Stimulated activated CD4-positive, alpha-beta T cell treated with anti-CD3 and anti-CD28 coated beads, Interleukin-4, amount 100 ng/mL, for 1 hour (primary cell): ENCODE results near the gene REC114.
"Not testable (repeated sequence)": the region's sequence is repeated elsewhere in the genome, so short reads cannot be mapped to it uniquely, and the experiment has no call there.

Experiments used
- DNase-seq: peaks from one replicate; pipeline ENCODE4 v3.0.0-alpha.2; 2020

REC114 gene

DNA sequence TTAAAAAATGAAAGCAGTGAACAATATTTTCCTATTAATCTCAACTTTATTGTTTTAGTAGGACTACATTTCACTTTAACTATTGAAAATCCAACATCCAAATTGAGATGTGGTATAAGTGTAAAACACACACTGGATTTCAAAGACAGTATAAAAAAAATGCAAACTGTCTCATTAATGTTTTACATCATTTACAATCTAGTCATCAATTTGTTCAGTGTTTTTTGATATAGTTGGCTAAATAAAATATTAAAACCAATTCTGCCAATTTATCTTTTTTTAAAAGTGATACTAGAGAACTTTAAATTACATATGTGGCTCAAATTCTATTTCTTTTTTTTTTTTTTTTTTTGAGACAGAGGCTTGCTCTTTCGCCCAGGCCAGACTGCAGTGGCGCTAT lies 95.2 kb downstream of the REC114 start:
- no peak for DNase-seq

DNA sequence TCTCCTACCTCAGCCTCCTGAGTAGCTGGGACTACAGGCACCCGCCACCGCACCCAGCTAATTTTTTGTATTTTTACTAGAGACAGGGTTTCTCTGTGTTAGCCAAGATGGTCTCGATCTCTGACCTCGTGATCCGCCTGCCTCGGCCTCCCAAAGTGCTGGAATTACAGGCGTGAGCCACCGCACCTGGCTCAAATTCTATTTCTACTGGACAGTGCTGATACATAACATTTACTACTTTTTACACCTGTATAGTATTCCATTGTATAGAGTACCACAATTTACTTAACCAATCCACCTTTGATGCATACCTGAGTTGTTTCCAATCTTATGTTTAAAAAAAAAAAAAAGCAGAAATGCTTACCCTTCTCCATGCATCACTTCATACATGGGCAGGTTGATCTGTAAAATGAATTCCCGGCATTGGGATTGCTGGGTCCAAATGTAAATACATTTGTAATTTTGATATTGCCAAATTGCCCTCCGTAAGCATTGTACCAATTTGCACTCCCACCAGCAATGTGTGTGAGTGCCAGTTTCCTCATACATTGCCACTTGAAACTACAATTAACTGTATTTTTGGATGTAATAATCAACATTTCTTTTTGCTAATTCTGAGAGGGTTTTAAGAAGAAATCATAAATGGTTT lies 95.7 kb downstream of the REC114 start:
- DNase-seq = no peak

DNA sequence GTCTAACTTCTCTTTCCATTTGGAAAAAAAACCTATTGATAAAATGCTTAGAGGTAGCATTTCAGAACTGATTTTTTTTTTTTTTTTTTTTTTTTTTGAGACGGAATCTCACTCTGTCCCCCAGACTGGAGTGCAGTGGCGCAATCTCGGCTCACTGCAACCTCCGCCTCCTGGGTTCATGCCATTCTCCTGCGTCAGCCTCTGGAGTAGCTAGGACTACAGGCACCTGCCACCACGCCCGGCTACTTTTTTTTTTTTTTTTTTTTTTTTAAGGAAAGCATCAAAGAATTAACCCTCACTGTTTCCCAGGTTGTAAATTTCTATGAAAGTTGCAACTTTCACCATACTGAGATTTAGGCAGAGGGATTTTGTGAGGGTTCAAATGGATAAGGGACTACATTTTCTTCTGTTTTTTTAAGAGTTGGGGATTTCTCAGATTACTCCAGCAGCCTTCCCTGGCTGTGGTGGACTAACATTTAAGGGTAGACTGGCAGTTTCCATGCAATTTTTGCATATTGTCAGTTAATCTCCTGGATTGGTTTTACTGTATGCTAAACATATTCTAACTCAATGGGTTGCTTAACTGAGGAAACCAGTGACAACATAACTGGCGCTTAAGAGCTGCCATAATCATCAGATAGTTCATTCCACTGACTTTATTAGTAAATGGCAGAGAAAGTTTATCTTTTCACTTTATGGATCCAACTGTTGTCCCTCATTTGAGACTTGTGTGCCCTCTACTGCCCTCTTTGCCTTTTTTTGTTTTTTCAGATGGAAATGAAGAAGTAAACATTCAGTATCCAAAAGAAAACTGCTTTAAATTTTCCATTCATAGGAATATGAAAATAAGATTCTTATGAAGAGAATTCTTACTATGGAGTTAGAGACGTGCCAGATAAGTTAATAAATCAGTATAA lies 96.5 kb downstream of the REC114 start:
- no peak for DNase-seq

DNA sequence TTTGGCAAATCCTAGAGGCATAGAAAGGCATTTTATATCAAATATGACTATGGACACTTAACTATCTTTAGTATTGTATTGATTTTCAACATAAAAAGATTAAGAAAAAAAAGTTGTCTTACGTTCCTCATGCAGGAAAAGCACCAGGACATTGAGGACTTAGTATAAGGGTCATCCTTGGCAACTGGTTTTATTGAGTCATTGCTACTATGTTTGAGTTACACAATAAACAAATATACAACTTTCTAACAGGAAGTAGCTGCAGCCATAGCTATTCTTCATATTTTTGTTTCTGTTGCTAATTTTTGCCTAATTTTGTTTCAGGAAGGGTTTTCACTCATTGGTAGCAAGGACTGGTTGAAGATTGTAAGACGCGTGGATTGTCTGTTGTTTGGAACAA lies 97.2 kb downstream of the REC114 start:
- no peak for DNase-seq

DNA sequence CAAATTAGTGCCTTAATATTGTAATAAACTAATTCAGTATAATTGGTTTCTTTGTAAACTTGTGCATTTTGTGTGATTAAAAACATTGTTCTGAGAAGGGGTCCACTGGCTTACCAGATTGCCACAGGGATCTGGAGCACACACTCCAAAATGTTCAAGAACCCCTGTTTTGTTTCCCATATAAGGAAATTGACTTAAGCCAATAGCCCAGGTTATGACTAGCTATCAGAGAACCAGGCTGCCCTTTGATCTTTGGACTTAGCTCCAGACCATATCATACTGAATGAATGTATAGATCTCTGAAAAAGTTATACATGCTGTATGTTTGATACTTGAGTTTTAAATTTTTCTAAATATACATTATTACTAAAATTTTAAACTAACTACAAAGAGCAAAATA lies 98.5 kb downstream of the REC114 start:
- DNase-seq = no peak

DNA sequence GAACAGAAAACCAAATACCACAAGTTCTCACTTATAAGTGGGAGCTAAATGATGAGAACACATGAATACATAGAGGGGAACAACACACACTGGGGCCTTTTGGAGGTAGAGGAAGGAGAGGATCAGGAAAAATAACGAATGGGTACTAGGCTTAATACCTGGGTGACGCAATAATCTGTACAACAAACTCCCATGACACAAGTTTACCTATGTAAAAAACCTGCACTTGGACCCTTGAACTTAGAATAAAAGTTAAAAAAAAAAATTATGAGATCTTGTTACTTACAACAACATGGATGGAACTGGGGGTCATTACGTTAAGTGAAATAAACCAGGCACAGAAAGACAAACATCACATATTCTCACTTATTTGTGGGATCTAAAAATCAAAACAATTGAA lies 106.0 kb downstream of the REC114 start:
- not testable (repeated sequence) for DNase-seq

DNA sequence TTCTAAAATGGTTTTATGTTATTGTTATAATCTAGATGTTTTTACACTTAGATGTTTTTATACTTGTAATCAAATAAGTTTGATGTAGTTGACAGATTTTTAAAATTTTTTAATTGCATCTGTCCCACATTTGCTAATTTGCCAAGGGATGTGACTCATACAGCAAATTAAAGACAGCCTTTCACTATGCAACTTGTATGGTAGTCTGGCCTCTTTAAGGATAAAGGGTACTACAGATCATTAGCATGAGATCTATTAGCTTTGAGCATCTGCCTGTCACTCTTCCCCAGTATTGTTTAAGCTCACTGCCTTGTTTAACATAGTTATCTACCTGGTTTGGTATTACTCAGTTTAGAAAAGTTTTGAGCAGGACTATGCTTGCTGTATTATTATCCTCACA lies 107.2 kb downstream of the REC114 start:
- no peak for DNase-seq

DNA sequence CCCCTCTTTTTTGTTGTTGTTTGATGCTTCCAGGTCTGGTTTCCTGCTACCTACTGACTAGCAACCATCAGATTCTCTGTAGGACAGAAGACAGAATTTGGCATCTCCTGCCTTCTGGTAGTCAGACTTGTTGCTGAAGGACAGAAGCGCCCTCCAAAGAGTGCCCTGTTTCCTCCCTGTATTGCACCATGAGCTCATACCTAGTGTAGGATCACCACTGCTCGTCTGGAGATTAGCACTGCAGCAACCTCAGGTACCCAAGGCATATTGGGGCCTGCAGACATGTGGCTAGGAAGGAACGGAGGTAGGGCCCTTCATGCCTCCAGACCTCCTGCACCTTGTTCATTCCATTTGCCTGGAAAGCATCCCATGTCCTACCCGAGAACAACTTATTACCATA lies 112.1 kb downstream of the REC114 start:
- DNase-seq = no peak

DNA sequence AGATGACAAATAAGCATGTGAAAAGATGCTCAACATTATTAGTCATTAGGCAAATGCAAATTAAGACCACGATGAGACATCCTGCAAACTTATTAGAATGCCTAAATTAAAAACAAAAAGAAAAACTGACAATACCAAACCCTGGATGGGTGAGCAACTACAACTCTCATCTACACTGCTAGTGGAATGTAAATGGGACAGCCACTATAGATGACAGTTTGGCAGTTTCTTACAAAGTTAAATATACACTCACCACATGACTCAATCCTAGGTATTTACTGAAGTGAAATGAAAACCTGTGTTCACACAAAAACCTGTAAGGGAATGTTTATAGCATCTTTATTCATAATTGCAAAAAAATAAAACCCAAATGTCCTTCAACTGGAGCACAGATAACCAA lies 115.6 kb downstream of the REC114 start:
- DNase-seq = no peak

DNA sequence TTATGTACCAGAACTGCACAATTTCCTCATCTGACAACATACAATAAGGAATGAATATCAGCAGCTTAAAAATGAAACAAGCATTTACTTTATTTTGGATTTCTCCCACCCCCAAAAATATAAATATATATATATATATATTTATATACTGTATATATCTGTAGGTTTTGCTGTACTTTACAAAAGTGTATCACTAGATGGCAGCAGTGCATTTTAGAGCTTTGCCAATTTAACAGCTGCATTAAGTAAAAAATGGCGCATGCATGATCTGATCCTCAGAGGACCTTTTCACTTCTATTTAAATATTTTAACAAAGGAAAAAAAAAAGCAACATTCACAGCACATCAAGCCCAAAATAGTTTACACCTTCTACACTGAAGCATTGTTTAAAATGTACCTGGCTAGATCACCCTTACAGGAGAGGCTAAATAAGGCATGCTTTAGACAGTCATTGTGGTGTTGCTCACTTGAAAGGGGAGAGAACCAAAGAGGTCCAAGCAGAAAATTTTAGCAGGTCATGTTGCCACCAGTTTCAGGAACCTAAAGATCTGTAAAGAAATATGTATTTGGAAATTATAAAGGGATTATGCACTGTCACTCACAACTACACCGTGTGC lies 117.6 kb downstream of the REC114 start:
- DNase-seq = no peak

DNA sequence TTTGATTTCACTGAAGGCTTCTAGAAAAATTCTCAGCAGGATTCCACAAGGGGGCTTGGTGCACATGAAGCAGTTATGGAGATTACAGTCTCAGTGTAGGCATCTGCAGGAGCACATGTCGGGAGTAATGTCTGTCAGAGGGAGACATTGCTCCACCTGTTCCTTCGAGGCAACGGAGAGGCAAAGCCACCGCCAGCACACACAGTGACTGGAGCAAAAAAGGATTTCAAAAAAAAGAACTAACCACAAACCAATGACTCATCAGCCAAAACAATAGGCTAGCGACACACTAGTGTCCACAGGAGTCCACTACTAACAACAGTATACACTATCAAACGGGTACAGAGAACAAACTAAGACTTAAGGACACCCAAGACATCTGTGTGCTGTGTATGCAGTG lies 121.3 kb downstream of the REC114 start:
- no peak for DNase-seq

DNA sequence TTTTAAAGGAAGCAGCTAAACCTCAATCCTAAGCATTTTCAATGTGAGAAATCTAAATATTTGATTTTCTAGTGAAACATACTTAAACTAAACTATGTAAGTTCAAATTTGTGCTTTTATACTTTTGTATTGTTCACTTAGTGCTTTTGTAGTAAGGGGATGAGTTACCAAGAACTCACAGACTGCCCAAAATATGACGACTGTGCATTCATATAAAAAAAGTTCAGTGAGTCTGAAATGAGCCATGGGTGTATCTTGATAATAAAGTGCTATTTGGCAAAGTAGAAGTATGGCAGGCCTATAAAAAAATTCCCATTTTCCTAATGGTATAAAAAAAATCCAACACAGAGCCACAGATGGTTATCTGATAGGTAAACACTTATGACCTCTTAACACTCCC lies 124.1 kb downstream of the REC114 start:
- DNase-seq = no peak

DNA sequence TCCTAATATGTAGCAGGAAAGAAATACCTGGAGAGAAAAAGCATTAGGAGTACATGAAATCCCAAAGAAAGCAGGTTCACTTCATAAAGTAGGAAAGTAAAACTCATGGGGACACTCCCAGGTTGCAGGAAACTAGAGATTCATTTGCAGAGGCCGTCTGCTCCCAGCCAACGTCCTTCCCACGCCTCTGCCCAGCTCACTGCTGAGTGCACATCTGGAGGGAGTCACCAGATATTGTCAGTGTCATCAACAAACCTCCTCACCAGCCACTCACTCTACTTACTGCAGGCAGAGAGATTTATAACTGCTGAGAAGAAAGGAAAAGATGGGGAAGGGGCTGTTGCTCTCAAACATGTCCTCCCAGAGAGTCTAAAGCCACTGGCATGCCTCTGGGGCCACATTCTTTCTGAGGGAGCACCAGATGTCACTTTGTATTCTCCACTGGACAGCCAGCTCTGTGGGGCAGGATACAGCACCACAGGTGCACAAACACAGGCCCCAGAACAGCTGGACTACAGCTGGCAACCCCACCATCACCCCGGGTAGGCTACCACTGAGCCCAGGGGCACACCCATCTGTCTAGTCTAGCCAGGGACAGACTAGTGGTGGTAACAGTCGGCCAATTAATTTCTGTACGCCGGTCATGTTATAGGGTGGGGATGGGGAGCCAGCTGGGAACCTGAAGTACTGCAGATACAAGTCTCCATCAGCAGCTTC lies 125.8 kb downstream of the REC114 start:
- no peak for DNase-seq

DNA sequence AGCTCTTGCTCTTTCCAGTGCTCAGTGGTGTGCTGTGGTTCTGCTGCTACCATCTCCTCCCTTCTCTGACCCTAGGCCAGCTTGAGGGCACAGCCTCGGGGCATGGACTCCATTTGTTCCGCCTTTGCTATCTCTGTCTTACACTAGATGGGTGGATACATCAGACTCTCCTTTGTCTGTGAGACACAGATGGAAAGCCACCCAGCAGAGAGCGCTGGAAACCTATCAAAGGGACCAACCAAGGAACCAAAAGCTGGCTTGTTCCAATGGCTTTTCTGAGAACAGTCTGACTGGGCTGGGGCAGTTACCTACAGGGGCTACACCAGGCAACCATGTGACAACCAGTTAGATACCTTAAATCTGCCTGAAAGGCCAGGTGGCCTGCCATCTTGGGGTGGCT lies 126.4 kb downstream of the REC114 start:
- no peak for DNase-seq

DNA sequence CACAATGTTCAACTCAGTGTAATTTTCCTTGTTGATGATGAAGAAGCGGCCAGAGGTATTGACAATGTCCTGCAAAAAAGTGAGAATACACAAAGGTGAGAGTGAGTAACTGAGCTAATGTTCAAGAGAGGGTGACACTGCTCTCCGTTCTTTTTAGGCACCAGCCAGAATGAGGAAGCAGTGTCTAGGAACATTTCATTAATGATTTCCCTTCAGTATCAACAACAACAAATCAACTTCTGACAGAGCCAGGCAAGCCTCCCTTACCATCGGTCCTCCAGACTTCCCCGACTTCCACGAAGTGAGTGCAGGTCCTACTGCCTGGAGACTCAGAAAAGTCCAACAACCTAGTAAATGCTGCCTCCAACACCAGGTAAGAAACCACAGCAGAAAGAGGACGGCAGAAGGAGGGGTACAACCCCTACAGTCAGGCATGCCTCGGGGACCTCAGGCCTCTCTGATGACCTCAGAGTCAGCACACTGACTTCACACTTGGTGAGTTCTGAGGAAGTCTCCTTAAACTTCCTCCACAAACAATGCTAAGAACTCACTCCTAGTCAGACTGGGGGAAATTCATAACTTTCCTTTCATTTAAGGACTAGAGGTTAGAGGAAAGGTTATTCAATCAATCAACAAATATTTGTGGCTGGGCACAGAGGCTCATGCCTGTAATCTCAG lies 127.5 kb downstream of the REC114 start:
- no peak for DNase-seq

DNA sequence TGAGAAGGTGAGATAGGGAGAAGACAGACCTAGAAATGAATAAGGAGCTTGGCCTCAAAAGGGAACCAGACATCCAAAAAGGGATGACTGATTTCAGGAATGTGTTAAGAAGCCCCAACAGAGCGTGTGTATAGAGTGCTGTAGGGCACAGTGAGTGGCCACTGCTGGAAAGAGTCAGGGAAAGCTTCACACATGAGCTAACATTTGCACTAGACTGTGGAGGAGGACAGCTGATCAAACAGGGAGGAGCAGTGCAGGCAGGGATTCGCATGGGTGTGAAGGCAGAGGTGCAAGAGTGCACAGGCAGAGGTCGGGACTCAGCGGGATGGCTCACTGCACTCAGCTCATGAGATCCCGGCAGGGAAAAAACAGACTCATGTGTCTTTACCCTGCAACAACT lies 128.4 kb downstream of the REC114 start:
- DNase-seq = no peak

DNA sequence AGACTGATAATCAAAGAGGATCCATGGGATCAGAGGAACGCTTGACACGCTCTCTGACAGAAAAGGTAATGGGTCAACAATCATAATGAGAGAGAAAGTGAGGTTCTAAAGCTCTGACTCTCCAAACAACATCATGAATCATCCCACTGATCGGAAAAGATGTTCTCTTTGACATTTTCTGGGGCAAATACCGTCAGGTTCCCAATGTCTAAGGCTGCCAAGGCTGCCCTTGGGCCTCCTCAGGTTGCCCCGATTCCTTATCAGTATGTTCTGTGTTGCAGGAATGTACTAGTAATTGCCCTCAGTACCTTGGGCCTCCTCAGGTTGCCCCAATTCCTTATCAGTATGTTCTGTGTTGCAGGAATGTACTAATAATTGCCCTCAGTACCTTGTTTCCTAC lies 129.3 kb downstream of the REC114 start:
- no peak for DNase-seq

DNA sequence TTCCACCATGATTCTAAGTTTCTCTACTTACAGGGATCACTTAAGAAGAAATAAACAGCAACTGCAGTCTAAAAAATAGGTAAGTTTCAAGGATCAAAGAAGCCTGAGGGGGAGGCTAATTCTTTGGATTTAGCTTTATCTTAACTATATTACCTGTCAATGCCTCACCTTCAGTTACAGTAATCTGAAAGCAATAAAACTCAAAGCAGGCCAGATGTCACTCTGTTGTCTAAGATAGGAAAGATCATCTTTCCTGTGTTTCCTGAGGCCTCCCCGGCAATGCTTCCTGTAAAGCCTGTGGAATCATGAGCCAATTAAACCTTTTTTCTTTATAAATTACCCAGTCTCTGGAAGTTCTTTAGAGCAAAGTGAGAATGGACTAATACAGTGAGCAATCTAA lies 130.1 kb downstream of the REC114 start:
- DNase-seq = no peak

DNA sequence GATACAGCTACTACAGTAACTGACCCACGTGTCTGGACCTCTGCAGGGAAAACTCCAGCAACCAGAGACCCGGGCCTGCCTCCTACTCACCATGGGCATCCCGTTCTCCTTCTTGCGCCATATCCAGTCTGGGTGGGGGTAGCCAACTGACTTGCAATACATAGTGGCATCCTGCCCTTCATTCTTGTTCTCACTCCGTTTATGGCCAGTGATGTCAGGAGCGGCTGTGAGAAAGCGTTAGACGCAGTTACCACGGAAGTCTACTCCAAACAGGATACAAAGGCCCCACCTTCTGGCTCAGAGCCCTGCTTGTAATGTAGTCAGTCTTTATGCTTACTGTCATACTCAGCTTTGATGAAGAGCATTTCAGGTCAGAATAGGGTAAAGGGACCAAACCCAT lies 130.6 kb downstream of the REC114 start:
- DNase-seq = no peak

DNA sequence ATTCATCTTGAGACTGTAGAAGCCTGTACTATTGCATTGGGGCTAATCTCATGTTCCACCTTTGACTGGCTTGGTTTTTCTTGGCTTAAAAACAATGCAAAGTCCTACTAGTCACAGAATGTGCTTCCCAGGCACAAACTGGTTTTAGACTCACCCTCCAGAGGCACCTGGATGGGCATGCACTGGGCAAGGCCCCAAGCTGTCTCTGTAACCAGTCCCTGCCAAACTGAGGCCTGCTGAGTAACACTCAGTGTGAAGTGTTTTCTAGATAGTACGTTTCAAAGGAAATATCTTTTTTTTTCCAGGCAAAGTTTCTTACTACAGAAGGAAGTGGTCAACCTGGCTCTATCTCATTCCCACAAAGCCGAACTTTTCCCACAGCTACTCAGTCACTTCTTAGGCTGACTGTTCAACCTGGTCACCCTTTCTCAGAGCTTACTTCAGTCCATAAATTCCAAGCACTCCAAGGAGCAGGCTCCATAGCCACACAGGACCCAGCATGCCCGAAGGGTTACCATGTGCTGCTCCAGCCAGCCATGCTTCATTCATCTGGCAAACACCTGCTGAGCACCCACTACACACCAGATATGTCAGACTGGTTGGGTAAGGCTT lies 132.8 kb downstream of the REC114 start:
- no peak for DNase-seq

DNA sequence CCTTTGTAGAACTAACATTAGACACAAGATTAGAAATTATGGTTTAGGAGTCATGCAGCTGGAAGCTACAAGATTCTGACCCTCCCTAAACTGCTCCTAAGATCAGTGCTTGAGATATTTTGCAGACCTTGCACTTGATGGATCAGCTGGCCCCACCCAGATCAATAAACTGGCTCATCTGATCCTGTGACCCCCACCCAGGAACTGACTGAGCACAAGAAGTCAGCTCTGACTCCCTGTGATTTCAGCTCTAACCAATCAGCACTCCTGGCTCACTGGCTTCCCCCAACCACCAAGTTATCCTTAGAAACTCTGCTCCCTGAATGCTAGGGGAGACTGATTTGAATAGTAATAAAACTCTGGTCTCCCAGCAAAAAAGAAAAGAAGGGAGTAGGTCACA lies 134.6 kb downstream of the REC114 start:
- not testable (repeated sequence) for DNase-seq

DNA sequence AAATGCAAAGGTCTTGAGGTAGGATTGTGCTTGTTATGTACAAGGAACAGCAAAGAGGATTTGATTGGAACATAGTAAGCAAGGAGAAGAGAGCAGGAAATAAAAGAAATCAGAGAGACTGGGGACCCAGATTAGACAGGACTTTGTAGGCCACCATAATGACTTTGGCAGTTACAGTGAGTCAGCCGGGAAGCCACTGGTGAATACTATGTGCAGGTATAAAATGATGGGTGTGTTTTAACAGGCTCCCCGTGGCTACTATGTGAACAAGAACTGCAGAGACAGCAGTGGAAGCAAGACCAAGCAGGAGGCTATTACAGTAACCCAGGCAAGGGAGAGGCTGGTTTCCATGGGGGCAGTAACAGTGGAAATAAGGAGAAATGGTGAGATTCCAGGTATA lies 135.1 kb downstream of the REC114 start:
- no peak for DNase-seq
